ENCODE data around the gene ASAH2B.

Gene ASAH2B

GRCh38 chr10:50799595-50799994 is 59.9 kb downstream of the ASAH2B start:
- no peak for DNase-seq

DNA sequence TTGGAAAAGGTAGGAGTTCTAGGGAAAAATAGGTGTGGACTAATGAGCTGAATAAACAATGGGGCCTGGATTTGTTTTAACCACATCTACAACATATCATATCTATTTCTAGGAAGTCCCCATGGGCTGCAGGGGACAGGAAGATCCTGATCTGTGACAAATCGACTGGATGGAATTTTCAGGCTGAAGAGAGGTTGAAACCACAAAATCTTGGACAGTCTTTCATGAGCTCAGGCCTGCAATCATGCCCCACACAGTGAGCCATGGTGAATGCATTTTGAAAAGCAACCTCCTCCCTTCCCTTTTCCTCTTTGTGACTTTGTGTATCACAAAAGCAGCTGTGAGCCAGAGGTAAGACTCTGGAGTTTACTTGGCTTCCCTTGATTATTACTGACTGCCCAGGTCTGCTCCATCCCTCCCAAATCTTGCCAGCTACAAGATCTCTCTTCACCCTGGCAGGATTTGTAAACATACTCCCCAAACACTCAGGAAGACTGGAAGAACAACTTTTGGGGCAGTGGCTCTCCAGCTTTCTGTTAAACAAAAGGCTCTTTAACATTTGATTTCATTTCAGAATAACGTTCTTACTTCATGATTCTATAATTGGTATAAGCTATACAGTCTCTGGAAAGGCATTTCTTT is 66.4 kb downstream of the ASAH2B start:
- DNase-seq, result peak; percentile 30

DNA sequence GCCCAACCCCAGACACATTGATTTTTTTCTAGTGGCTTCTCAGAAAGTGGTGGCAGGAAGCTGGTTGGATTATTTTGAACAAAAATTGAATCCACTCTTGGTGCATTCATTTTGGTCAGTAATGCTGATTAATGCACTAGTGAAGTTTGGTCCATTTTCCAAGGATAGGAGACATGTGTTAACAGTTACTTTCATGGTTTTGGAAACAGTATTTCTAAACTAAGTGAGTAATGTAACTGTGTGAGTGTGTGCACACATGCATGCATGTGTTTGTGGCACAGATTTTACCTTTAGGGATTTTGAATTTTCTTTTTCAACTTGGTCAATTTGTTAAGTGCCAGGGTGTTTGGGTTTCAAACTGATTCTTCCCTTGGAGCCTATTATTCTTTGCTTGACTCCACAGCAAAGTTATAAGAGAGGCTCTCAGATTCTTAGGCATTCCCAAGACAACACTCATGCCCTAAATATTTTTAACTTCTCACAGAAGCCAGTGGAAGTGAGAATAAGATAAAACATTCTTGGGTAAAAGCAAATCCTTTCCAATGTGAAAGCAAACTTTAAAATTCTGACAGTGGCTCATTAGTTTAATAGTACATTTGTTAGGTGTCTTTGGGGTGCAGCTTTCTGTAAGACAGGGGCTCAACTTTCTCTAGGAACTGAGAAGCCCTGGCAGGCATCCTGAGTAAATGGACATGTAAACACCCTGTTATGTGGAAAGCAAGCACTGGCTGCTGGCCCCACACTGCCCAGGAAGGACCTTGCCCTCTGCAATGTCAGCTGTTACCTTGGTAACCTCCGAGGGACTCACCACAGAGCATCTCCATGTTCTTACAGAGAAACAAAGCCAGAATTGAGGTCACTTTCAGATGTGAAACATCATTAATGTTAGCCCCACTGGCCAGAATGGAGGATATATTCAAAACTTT is 68.4 kb downstream of the ASAH2B start:
- peak; percentile 62 for DNase-seq
